A673 (cell line): Measurements from ENCODE around the gene BTNL8. TPM values are rescaled to one million over a fixed set of nuclear protein-coding genes. Genes with fewer than 3 reads are reported as not detected.
A peak's percentile ranks its signal among the peaks of the same experiment; 100 is the strongest.

ENCODE experiments used
- Bru-seq: library from RNA; stranded (reverse); fragments of 400-500 nt; gene quantifications from one replicate; lab custom pipeline; 2021; lab: Mats Ljungman, UMichigan
- BruChase-seq, 2 experiments: library from RNA; stranded (reverse); fragments of 400-500 nt; gene quantifications; one replicate each; lab custom pipeline; 2021; lab: Mats Ljungman, UMichigan
- BruUV-seq: library from RNA; stranded (reverse); fragments of 400-500 nt; replicated peaks from 2 replicates; lab custom pipeline; 2021; lab: Mats Ljungman, UMichigan
- CTCF ChIA-PET: fragments of 300-600 bp; sonication (Branson Sonifier 250); formaldehyde crosslinking; loops from one replicate; lab custom pipeline; 2022; ENCODE audit warnings: antibody characterized with exemption; lab: Charles Lee
- POLR2A ChIA-PET: fragments of 300-600 bp; sonication (Branson Sonifier 250); formaldehyde crosslinking; loops from one replicate; lab custom pipeline; 2022; ENCODE audit warnings: antibody characterized with exemption; ENCODE audit not compliant: low non-redundant PET; lab: Charles Lee
- DNase-seq: peaks from one replicate; pipeline ENCODE4 v3.0.0-alpha.2; 2015; ENCODE audit warnings: low spot score
- H3K27ac ChIP-seq: fragments of 200-600 bp; sonication (generic); 2 replicates; pipeline ENCODE4 v1.5.1; 2016; ENCODE audit warnings: mixed run types, low read depth, mild to moderate bottlenecking, mixed read lengths, antibody characterized with exemption, low read length; ENCODE audit not compliant: poor library complexity, severe bottlenecking
- H3K27me3 ChIP-seq: fragments of 200-600 bp; sonication (generic); replicated peaks from 2 replicates; pipeline ENCODE4 v1.6.1; 2017; ENCODE audit warnings: mixed run types, low read depth, mild to moderate bottlenecking, mixed read lengths, antibody characterized with exemption, low read length; ENCODE audit not compliant: insufficient read depth, poor library complexity
- H3K36me3 ChIP-seq: fragments of 200-600 bp; sonication (generic); 2 replicates; pipeline ENCODE4 v1.6.1; 2016; ENCODE audit warnings: mixed run types, mild to moderate bottlenecking, mixed read lengths, antibody characterized with exemption, low read length; ENCODE audit not compliant: insufficient read depth, poor library complexity, severe bottlenecking
- H3K4me1 ChIP-seq: fragments of 200-600 bp; sonication (generic); 2 replicates; pipeline ENCODE4 v1.6.1; 2017; ENCODE audit warnings: mixed run types, mild to moderate bottlenecking, mixed read lengths, antibody characterized with exemption, low read length; ENCODE audit not compliant: insufficient read depth, poor library complexity, severe bottlenecking
- H3K4me3 ChIP-seq: fragments of 200-600 bp; sonication (generic); 2 replicates; pipeline ENCODE4 v1.5.1; 2016; ENCODE audit warnings: low read depth, mixed run types, mild to moderate bottlenecking, mixed read lengths, low read length; ENCODE audit not compliant: poor library complexity, severe bottlenecking
- H3K9me3 ChIP-seq: fragments of 200-600 bp; sonication (generic); 2 replicates; pipeline ENCODE4 v1.6.1; 2016; ENCODE audit warnings: mixed run types, low read depth, mild to moderate bottlenecking, mixed read lengths, antibody characterized with exemption, low read length; ENCODE audit not compliant: poor library complexity, severe bottlenecking
- CTCF ChIP-seq: fragments of 300-800, 200-600 bp; sonication (generic); conservative IDR thresholded peaks from 2 replicates; pipeline ENCODE4 v1.5.1; 2017; ENCODE audit warnings: low read depth, mild to moderate bottlenecking, antibody characterized with exemption, low read length, moderate library complexity, mixed read lengths
- EZH2 ChIP-seq: fragments of 200-600 bp; sonication (generic); IDR thresholded peaks from 2 replicates; pipeline ENCODE4 v1.6.1; 2017; ENCODE audit warnings: borderline replicate concordance, low read depth, mild to moderate bottlenecking, mixed read lengths, antibody characterized with exemption, low read length; ENCODE audit not compliant: poor library complexity, severe bottlenecking
- intact Hi-C: fragments of 100-400 bp; cut with micrococcal nuclease; formaldehyde crosslinking; loops from one replicate; pipeline ENCODE4 v1.10.0; 2022; ENCODE audit not compliant: unreplicated experiment
- long read RNA-seq: library from polyadenylated mRNA; stranded (forward); transcript quantifications from one replicate; pipeline ENCODE4 v2.0.0, GENCODE V29; 2022
- total RNA-seq: library from RNA; stranded (reverse); gene quantifications from 2 replicates; pipeline ENCODE4 v1.2.3, GENCODE V29; 2021

Gene BTNL8
- not detected in 2 replicates for total RNA-seq
- Bru-seq, nascent RNA, result percentile 5 among the genes with signal in this experiment
- percentile 6 among the genes with signal in this experiment for BruChase-seq, experiment 1, labeled RNA remaining after a 2-hour chase
- BruChase-seq, experiment 2, labeled RNA remaining after a 6-hour chase, result percentile 5 among the genes with signal in this experiment
- long read RNA-seq, result 0 reads

GRCh38 chr5:180898621-180899246 lies at the start of gene BTNL8:
Gene BTNL8 (plus strand): TSS chr5:180899159. CDS start chr5:180899311, 152 bp downstream.
- DNase-seq, result no peak
- ChIA-PET POLR2A (no interaction called here), CTCF (no interaction called here)
- H3K4me3 ChIP-seq, result no peak within 1 kb of the TSS
- no TSS peak for BruUV-seq
- H3K4me1 ChIP-seq, result no peaks in the 10 kb centered on the region
- intact Hi-C loops, result no loop called here
- H3K27ac ChIP-seq, result no peak within 1 kb of the TSS
- H3K27me3 ChIP-seq, result no peaks in the 10 kb centered on the region
- H3K9me3 ChIP-seq, result no peaks in the 10 kb centered on the region
- no peaks in the 10 kb centered on the region for H3K36me3 ChIP-seq
- no peak for TF ChIP-seq EZH2

DNA sequence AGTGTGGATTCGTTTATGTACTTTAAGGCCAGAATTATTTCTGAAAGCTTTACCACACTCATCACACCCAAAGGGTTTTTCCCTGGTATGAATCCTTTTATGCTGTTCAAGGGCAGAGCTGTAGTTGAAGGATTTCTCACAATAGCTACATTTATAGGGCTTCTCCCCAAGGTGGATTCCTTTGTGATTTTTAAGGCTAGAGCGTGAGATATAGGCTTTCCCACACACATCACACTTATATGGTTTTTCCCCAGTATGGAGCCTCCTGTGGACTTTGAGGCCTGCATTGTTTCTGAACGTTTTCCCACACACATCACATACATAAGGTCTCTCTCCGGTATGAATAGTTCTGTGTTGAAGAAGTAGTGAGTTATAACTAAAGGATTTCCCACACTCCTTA lies 49.1 kb upstream of the BTNL8 start:
- ChIA-PET CTCF (no interaction called here), POLR2A (no interaction called here)
- DNase-seq, result no peak
- BruUV-seq, result no TSS peak
- no peak for TF ChIP-seq CTCF
- no peak for TF ChIP-seq EZH2
- intact Hi-C loops, result no loop called here
- Histone ChIP-seq H3K4me3 (no peak overlapping the region), H3K9me3 (peaks cover 81% of the 10 kb centered on the region), H3K27ac (no peak overlapping the region), H3K36me3 (peaks cover 65% of the 10 kb centered on the region), H3K27me3 (no peaks in the 10 kb centered on the region), H3K4me1 (no peaks in the 10 kb centered on the region)

DNA sequence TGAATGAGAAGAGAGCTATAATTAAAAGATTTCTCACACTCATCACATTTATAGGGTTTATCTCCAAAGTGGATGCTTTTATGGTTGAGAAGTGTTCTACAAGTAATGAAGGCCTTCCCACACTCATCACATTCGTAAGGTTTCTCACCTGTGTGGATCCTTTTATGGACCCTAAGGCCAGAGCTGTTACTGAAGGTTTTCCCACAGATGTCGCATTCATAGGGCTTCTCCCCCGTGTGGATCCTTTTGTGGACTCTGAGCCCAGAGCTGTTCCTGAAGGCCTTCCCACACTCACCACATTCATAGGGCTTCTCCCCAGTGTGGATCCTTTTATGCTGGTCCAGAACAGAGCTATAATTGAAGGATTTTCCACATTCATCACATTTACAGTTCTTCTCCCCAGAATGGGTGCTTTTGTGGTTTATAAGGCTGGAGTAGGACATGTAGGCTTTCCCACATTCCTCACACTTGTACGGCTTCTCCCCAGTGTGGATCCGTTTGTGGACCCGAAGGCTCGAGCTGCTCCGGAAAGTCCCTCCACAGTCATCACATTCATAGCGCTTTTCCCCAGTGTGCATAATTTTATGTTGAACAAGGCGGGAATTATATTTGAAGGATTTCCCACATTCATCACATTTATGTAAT lies 48.4 kb upstream of the BTNL8 start:
- CTCF ChIA-PET, result no interaction called here
- Histone ChIP-seq H3K27me3 (no peaks in the 10 kb centered on the region), H3K4me3 (no peak overlapping the region), H3K4me1 (no peaks in the 10 kb centered on the region), H3K9me3 (peaks cover 75% of the 10 kb centered on the region), H3K36me3 (peaks cover 68% of the 10 kb centered on the region), H3K27ac (no peak overlapping the region)
- BruUV-seq, result TSS peak; percentile 7
- no peak for DNase-seq
- POLR2A ChIA-PET, result no interaction called here
- TF ChIP-seq EZH2, result no peak
- no peak for TF ChIP-seq CTCF
- intact Hi-C loops, result no loop called here
